GM12801 (cell line): ENCODE measurements around the gene RUNX3.

ENCODE experiments used
- TF ChIP-seq, protein P1 (sequence below): IDR thresholded peaks from one replicate; pipeline ENCODE4 v1.5.1; 2011; ENCODE audit warnings: control low read depth; ENCODE audit not compliant: insufficient read length; ENCODE audit errors: extremely low read depth

The RUNX3 gene

DNA sequence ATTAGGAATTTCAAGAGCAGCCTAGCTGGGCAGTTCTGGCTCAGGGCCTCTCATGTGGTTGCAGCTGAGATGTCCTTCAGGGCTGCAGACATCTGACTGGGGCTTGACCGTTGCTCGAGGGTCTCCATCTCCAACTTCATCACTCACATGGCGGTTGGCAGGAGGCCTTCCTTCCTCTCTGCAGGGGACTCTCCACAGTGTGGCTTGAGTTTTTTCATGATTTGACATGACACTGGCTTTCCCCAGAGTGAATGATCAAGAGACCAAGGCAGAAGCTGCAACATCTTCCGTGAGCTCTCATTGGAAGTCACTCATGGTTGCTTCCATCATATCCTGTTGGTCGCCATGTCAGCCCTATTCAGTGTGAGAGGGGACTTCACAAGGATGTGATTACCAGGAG, 74.6 kb downstream of the RUNX3 start:
- TF ChIP-seq, protein P1, sequence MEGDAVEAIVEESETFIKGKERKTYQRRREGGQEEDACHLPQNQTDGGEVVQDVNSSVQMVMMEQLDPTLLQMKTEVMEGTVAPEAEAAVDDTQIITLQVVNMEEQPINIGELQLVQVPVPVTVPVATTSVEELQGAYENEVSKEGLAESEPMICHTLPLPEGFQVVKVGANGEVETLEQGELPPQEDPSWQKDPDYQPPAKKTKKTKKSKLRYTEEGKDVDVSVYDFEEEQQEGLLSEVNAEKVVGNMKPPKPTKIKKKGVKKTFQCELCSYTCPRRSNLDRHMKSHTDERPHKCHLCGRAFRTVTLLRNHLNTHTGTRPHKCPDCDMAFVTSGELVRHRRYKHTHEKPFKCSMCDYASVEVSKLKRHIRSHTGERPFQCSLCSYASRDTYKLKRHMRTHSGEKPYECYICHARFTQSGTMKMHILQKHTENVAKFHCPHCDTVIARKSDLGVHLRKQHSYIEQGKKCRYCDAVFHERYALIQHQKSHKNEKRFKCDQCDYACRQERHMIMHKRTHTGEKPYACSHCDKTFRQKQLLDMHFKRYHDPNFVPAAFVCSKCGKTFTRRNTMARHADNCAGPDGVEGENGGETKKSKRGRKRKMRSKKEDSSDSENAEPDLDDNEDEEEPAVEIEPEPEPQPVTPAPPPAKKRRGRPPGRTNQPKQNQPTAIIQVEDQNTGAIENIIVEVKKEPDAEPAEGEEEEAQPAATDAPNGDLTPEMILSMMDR: no peak

DNA sequence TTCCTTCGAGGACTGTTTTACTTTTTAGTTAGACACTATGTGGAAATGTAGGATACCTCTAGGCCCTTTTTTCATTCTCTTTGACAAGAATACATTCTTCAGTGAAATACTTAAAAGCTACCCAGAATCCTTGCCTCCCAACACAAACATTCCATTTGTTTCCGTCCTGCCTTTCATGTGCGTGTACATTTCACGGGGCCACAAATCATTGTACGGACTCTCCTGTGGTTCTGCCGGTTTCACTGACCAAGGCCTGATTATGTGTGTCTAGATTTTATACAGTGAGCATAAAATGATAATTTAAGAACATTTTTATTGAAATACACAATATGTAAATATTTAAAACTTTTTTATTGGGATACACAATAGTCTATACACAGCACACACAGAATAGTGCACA, 76.4 kb downstream of the RUNX3 start:
- TF ChIP-seq, protein P1: no peak

DNA sequence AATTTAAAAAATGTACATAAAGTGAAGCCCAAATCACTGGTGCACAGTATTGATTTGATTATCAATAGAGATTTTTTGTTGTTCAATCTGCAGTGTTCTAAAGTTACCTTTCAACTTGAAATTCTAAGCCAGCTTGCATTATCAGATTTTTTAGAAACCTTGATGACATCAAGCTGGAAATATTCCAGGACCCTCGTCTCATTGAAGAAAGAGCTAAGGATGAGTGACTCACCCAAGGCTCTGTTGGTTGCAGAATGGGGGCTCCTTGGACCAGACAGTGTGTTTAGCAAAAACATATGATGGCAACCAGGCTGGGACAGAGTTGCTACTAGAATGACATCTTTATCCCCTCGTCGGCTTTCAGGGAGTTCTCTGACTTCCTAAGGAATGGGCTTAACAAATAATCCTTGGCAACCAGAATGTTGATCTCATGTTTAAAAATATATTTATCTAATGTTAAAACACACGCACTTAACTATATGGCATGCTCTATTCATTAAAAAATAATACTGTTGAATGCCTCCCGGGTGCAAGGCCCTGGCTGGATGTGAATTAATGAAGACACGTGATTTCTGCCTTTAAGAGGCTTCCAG, 79.7 kb downstream of the RUNX3 start:
- TF ChIP-seq, protein P1: no peak

DNA sequence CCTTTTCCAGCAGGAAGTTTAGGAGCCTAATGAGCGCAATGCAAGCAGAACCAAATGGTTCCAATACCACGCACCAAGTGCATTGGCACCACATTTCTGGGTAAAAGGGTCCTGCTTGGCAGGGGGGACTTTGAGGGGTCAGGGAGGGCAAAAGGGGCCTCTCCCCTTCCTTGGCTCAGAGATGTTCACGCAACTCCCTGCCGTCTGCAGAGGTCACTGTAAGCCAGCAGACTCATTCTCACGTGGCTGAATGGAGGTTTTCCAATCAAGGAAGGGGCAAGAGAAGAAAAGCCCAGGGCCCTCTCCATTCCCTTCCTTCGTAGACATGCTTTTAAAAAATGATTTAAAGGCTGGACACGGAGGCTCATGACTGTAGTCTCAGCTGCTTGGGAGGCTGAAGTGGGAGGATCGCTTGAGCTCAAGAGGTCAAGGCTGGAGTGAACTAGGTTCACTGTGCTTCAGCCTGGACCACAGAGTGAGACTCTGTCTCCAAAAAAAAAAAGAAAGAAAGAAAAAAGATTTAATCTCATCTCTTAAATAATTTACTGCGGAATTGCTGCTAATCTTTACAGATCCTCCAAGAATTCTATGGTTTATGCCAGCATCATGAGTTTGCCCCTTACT, 80.3 kb downstream of the RUNX3 start:
- TF ChIP-seq, protein P1: no peak
